ENCODE results near the gene CLCN3. TPM values are rescaled to one million over a fixed set of nuclear protein-coding genes. Genes with fewer than 3 reads are reported as not detected.

CLCN3 gene
- total RNA-seq, 6 experiments from 2014 or later, result 32.9 to 39.5 (median 35.0) TPM

DNA sequence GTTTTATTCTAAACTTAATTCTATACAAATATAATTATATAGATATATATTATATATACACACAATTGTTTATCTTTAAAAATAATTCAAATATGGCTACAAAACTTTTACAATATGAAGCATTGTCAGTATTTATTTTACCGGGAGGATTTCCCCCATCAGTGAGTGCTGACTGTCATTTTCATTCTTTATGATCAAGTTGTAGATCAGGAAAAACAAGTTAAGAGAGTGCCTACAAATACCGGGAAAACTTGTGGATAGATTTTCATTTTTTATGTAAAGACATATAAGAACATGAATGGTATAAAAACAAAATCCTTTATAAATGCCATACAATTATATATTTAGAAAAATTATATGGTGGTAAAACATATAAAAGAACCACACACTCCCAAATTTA, 37.8 kb downstream of the CLCN3 start:
- TF ChIP-seq, protein P1, sequence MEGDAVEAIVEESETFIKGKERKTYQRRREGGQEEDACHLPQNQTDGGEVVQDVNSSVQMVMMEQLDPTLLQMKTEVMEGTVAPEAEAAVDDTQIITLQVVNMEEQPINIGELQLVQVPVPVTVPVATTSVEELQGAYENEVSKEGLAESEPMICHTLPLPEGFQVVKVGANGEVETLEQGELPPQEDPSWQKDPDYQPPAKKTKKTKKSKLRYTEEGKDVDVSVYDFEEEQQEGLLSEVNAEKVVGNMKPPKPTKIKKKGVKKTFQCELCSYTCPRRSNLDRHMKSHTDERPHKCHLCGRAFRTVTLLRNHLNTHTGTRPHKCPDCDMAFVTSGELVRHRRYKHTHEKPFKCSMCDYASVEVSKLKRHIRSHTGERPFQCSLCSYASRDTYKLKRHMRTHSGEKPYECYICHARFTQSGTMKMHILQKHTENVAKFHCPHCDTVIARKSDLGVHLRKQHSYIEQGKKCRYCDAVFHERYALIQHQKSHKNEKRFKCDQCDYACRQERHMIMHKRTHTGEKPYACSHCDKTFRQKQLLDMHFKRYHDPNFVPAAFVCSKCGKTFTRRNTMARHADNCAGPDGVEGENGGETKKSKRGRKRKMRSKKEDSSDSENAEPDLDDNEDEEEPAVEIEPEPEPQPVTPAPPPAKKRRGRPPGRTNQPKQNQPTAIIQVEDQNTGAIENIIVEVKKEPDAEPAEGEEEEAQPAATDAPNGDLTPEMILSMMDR (IDR thresholded peaks at IDR 0.05), result no peak
- no peak overlapping the region for H3K4me3 Mint-ChIP-seq
- peaks cover 43% of the 10 kb centered on the region for H3K4me1 Mint-ChIP-seq (ENCODE audit: low read depth)
- no peak for DNase-seq
- H3K36me3 Mint-ChIP-seq (ENCODE audit: low read depth), result 0 out of 2 replicates have a peak, but pooled peaks cover 4% of the 10 kb centered on the region
- H3K9me3 Mint-ChIP-seq, result no peaks in the 10 kb centered on the region
- no peaks in the 10 kb centered on the region for H3K27me3 Mint-ChIP-seq (ENCODE audit: insufficient read depth)
- no peak overlapping the region for H3K27ac Mint-ChIP-seq

DNA sequence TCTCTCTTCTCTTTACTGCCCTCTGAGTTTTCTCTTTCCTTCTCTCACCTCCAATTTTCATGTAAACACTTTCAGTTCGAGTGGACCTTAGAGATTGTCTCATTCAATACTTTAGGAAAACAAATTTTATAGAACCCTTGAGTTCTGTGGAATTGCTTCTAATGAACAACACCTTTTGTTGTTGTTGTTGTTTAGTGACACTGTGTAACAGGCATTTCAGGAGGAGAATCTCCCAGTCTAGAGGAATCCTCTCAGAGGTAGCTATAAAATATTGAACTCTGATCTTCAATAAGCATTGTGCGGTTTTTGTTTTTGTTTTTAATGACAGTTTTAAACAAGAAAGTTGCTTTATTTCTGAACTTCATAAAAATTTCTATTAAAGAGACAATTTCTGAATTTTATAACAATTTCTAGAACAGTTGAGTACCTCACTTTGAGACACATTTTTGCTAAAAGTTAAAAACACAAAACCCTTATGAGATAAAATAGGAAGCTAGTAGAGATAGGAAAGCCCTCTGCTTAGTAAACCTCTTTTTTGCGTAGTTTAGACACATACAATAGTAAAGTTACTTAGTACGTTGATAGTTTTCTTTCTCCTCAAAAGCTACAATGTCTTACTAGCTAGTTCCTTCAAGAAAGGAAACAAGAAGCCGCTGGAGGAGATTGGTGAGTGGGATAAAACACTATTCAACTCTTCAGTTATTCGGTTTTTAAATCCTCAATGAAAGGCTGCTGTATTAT, 38.8 kb downstream of the CLCN3 start:
- DNase-seq, result no peak
- H3K36me3 Mint-ChIP-seq (ENCODE audit: low read depth), result 0 out of 2 replicates have a peak, but pooled peaks cover 4% of the 10 kb centered on the region
- peaks cover 49% of the 10 kb centered on the region for H3K4me1 Mint-ChIP-seq (ENCODE audit: low read depth)
- H3K4me3 Mint-ChIP-seq, result peak overlapping the region; percentile 92
- peak overlapping the region; percentile 99 for H3K27ac Mint-ChIP-seq
- no peaks in the 10 kb centered on the region for H3K9me3 Mint-ChIP-seq
- no peaks in the 10 kb centered on the region for H3K27me3 Mint-ChIP-seq (ENCODE audit: insufficient read depth)
- TF ChIP-seq, protein P1 (IDR thresholded peaks at IDR 0.05), result no peak

DNA sequence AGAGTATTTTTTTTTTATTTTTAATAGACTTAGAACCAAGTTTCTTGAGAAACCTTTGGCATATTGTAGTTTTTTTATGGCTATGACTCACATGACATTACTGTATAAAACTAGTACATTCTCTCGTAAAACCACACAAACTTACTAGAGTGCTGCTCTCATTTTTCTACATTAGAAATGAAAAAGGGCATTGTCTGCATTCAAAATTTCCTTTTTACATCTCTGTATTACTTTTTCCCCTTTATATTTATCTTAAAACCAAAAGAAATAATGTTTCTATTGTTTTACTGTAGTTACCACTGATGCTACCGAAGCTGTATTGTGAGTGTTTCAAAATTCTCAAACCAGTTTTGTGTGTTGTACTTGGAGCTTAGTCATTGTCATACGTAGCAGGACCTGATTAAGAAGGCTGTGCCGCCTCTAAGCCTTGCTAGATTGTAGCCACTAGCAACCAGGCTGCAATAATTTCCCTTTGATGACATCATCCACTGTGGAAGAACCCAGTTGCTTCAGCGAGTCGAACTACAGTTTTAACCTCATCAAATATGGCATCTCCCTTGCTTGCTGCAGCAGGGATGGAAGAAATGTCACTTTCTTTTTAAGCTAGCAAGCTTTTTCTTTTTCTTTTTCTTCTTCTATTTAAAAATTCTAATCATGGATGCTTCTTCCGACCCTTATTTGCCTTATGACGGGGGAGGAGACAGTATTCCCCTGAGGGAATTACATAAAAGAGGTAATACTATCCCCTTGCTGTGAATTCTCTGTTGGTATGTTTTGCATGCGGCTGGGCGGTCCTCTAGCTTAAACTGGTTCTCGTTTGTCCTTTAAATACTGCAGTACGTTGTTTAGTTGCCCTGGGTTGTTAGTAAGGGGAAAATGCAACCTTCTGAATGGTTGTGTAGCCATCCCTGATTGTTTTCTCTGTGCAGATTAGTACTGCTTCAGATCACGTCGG, 39.6 kb downstream of the CLCN3 start:
- Mint-ChIP-seq H3K4me1 (ENCODE audit: low read depth) (peaks cover 57% of the 10 kb centered on the region), H3K27ac (peak overlapping the region; percentile 99), H3K27me3 (ENCODE audit: insufficient read depth) (no peaks in the 10 kb centered on the region), H3K4me3 (peak overlapping the region; percentile 92), H3K9me3 (no peaks in the 10 kb centered on the region), H3K36me3 (ENCODE audit: low read depth) (0 out of 2 replicates have a peak, but pooled peaks cover 4% of the 10 kb centered on the region)
- peak; percentile 99 for DNase-seq
- TF ChIP-seq, protein P1 (IDR thresholded peaks at IDR 0.05), result no peak

DNA sequence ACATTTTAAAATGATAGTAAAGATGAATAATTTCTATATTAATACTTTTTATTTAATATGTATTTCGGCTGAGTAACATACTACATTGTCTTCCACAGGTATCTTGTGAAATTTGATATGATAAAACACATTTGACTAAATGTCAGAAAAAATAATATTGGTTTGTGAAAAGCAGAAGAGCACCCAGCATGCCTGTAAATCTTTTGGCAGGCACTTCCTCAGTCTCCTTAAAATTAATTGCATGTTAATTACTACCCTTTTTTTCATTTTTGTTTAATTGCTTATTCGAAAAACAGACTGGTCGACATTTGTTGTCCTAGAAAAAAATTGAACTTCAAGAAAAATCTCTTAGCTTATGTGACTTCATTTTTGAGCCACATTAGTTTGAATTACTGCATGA, 40.6 kb downstream of the CLCN3 start:
- peak overlapping the region; percentile 99 for H3K27ac Mint-ChIP-seq
- TF ChIP-seq, protein P1 (IDR thresholded peaks at IDR 0.05), result no peak

DNA sequence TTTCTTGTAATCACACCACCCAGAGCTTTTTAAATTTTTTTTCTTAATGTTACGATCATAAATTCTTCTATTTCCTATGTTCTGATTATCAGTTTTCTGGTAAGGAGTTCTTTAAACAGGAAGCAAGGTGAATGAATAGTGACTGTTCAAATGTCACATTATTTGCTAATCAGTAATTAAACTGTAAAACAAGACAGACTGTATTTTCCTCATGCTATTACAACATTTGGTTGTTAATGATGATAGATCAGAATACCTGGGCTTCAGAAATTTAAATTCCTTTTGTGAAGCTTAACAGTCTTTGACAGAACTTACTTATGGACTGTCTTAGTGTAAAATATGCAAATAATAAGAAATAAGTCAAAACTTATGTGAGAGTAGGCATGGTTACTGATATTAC, 41.4 kb downstream of the CLCN3 start:
- DNase-seq, result no peak
- Mint-ChIP-seq H3K27me3 (ENCODE audit: insufficient read depth) (no peaks in the 10 kb centered on the region), H3K4me1 (ENCODE audit: low read depth) (peaks cover 62% of the 10 kb centered on the region), H3K4me3 (peak overlapping the region; percentile 92; the same call in 1 of the 2 replicates), H3K36me3 (ENCODE audit: low read depth) (peaks cover 7% of the 10 kb centered on the region), H3K27ac (peak overlapping the region; percentile 99; the same call in 1 of the 2 replicates), H3K9me3 (no peaks in the 10 kb centered on the region)
- TF ChIP-seq, protein P1 (IDR thresholded peaks at IDR 0.05), result no peak

More for the DNA sequence above, 40.6 kb downstream of the CLCN3 start:
- H3K27me3 Mint-ChIP-seq (ENCODE audit: insufficient read depth), result no peaks in the 10 kb centered on the region
- H3K36me3 Mint-ChIP-seq (ENCODE audit: low read depth), result no peaks in the 10 kb centered on the region
- H3K4me3 Mint-ChIP-seq, result peak overlapping the region; percentile 92
- DNase-seq, result no peak
- peaks cover 62% of the 10 kb centered on the region for H3K4me1 Mint-ChIP-seq (ENCODE audit: low read depth)
- no peaks in the 10 kb centered on the region for H3K9me3 Mint-ChIP-seq
